HepG2 (cell line): ENCODE measurements around the gene DRAP1. TPM values are rescaled to one million over a fixed set of nuclear protein-coding genes. Genes with fewer than 3 reads are reported as not detected.

Source experiments
- FLYWCH1 ChIP-seq: sonication (generic); formaldehyde crosslinking; IDR thresholded peaks from 2 replicates; pipeline ENCODE4 v1.8.1; 2023; ENCODE audit warnings: mild to moderate bottlenecking, missing genetic modification reagents
- FOXP4 ChIP-seq: sonication (generic); formaldehyde crosslinking; IDR thresholded peaks from 2 replicates; pipeline ENCODE4 v1.4.0; 2020; ENCODE audit warnings: missing genetic modification reagents
- HIC2 ChIP-seq: sonication (generic); formaldehyde crosslinking; IDR thresholded peaks from 2 replicates; pipeline ENCODE4 v1.9.0; 2022; ENCODE audit warnings: low read depth, missing genetic modification reagents
- IRF9 ChIP-seq: sonication (generic); formaldehyde crosslinking; IDR thresholded peaks from 2 replicates; pipeline ENCODE4 v1.8.0; 2022; ENCODE audit warnings: missing genetic modification reagents, mild to moderate bottlenecking, borderline replicate concordance
- NR2F1 ChIP-seq, 2 experiments: fragments of 450-650 bp in 1 of 2; formaldehyde crosslinking in 1 of 2; IDR thresholded peaks; 2 replicates each; pipeline versions ENCODE4 v1.5.0 to v1.6.1; 2016 to 2020; ENCODE audit warnings: mild to moderate bottlenecking in 1 of 2, missing compliant biosample characterization in 1 of 2, missing genetic modification reagents in 1 of 2, moderate library complexity in 1 of 2
- ZFYVE20 ChIP-seq: sonication (generic); formaldehyde crosslinking; IDR thresholded peaks from 2 replicates; pipeline ENCODE4 v1.8.0; 2023; ENCODE audit warnings: low read depth, mild to moderate bottlenecking, moderate library complexity, missing genetic modification reagents, borderline replicate concordance
- ZKSCAN5 ChIP-seq: sonication (generic); formaldehyde crosslinking; IDR thresholded peaks from 2 replicates; pipeline ENCODE4 v1.5.1; 2020; ENCODE audit warnings: mild to moderate bottlenecking, missing genetic modification reagents
- ZNF3 ChIP-seq: IDR thresholded peaks from 2 replicates; pipeline ENCODE4 v1.7.0; 2017; ENCODE audit warnings: inconsistent platforms
- ZNF329 ChIP-seq: sonication (generic); formaldehyde crosslinking; IDR thresholded peaks from 2 replicates; pipeline ENCODE4 v1.9.0; 2021; ENCODE audit warnings: low read depth, mild to moderate bottlenecking, missing genetic modification reagents
- ZNF558 ChIP-seq: sonication (generic); formaldehyde crosslinking; IDR thresholded peaks from 2 replicates; pipeline ENCODE4 v1.9.0; 2022; ENCODE audit warnings: mild to moderate bottlenecking, missing genetic modification reagents, borderline replicate concordance
- ZNF570 ChIP-seq: sonication (generic); formaldehyde crosslinking; IDR thresholded peaks from 2 replicates; pipeline ENCODE4 v1.4.0; 2020; ENCODE audit warnings: mild to moderate bottlenecking, missing genetic modification reagents, borderline replicate concordance
- ZSCAN9 ChIP-seq: IDR thresholded peaks from 2 replicates; pipeline ENCODE4 v1.6.1; 2016; ENCODE audit warnings: borderline replicate concordance
- ZZZ3 ChIP-seq: sonication (generic); formaldehyde crosslinking; IDR thresholded peaks from 2 replicates; pipeline ENCODE4 v1.4.0; 2020; ENCODE audit warnings: missing genetic modification reagents, mild to moderate bottlenecking, borderline replicate concordance
- polyA plus RNA-seq, 8 experiments: library from polyadenylated mRNA; depleted of rRNA in 3 of 8; stranded (reverse) in 7 of 8; unstranded in 1 of 8; fragments of >200 nt; fragmentation: Illumina TruSeq in 4 of 8; extraction: Trizol in 4 of 8; gene quantifications; 2 replicates each; pipeline versions ENCODE4 v1.2.1 to v1.2.3, GENCODE V29; 2011 to 2016; ENCODE audit warnings: low read depth in 4 of 8, missing spikeins in 1 of 8, mixed read lengths in 1 of 8; ENCODE audit not compliant: insufficient read depth in 1 of 8
- total RNA-seq, 5 experiments: library from RNA; depleted of rRNA; stranded (reverse); fragments of >200 nt; fragmentation: Illumina TruSeq; extraction: Trizol; gene quantifications; 2 replicates each; pipeline ENCODE4 v1.2.3, GENCODE V29; 2016; ENCODE audit warnings: low read depth in 1 of 5
- TF ChIP-seq, protein P1 (sequence below): IDR thresholded peaks from 2 replicates; pipeline ENCODE4 v1.6.1; 2012; ENCODE audit warnings: low read depth, low read length, improper control_type of control experiment
- TF ChIP-seq, protein P2 (sequence below): IDR thresholded peaks from 2 replicates; pipeline ENCODE4 v1.6.1; 2012; ENCODE audit warnings: inconsistent platforms
- TF ChIP-seq, protein P3 (sequence below), 2 experiments: sonication (generic) in 1 of 2; formaldehyde crosslinking in 1 of 2; IDR thresholded peaks; 2 replicates each; pipeline versions ENCODE4 v1.4.0 to v1.6.1; 2018 to 2020; ENCODE audit warnings: missing genetic modification reagents in 2 of 2, borderline replicate concordance in 1 of 2, low read depth in 1 of 2, mild to moderate bottlenecking in 1 of 2, missing biosample characterization in 1 of 2
- TF ChIP-seq, protein P4 (sequence below): sonication (generic); formaldehyde crosslinking; IDR thresholded peaks from 2 replicates; pipeline ENCODE4 v1.4.0; 2020; ENCODE audit warnings: missing genetic modification reagents

Gene DRAP1
- total and polyA plus RNA-seq, 2 of the 13 experiments (the other 11 are each of a cell fraction or from before 2014, with no cell fraction given): 46.8 to 52.3 TPM

GRCh38 chr11:65884716-65885092 is 34.5 kb upstream of the DRAP1 start (continued):
- TF ChIP-seq, protein P1, sequence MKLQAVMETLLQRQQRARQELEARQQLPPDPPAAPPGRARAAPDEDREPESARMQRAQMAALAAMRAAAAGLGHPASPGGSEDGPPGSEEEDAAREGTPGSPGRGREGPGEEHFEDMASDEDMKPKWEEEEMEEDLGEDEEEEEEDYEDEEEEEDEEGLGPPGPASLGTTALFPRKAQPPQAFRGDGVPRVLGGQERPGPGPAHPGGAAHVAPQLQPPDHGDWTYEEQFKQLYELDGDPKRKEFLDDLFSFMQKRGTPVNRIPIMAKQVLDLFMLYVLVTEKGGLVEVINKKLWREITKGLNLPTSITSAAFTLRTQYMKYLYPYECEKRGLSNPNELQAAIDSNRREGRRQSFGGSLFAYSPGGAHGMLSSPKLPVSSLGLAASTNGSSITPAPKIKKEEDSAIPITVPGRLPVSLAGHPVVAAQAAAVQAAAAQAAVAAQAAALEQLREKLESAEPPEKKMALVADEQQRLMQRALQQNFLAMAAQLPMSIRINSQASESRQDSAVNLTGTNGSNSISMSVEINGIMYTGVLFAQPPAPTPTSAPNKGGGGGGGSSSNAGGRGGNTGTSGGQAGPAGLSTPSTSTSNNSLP: no peak
- TF ChIP-seq ZZZ3 (CRISPR knock-in tag) (no peak), FOXP4 (CRISPR knock-in tag) (no peak), FLYWCH1 (CRISPR knock-in tag) (no peak), ZNF558 (CRISPR knock-in tag) (no peak), ZKSCAN5 (CRISPR knock-in tag) (no peak), HIC2 (peak; percentile 83), ZSCAN9 (CRISPR knock-in tag) (no peak), ZNF3 (no peak), IRF9 (CRISPR knock-in tag) (no peak), NR2F1 (CRISPR knock-in tag; IDR thresholded peaks at IDR 0.05) (peak in 1 of 2 experiments; percentile 30; a peak in 1 of 4 replicates), ZFYVE20 (CRISPR knock-in tag) (no peak), ZNF570 (no peak), ZNF329 (CRISPR knock-in tag) (no peak)
- TF ChIP-seq, protein P2, sequence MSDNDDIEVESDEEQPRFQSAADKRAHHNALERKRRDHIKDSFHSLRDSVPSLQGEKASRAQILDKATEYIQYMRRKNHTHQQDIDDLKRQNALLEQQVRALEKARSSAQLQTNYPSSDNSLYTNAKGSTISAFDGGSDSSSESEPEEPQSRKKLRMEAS: peak; percentile 44; the same call in 1 of the 2 replicates
- TF ChIP-seq, protein P3, sequence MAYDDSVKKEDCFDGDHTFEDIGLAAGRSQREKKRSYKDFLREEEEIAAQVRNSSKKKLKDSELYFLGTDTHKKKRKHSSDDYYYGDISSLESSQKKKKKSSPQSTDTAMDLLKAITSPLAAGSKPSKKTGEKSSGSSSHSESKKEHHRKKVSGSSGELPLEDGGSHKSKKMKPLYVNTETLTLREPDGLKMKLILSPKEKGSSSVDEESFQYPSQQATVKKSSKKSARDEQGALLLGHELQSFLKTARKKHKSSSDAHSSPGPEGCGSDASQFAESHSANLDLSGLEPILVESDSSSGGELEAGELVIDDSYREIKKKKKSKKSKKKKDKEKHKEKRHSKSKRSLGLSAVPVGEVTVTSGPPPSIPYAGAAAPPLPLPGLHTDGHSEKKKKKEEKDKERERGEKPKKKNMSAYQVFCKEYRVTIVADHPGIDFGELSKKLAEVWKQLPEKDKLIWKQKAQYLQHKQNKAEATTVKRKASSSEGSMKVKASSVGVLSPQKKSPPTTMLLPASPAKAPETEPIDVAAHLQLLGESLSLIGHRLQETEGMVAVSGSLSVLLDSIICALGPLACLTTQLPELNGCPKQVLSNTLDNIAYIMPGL (CRISPR knock-in tag; IDR thresholded peaks at IDR 0.05; ENCODE audit: borderline replicate concordance in 1 of 2, low read depth in 1 of 2): peak; percentile 85 to 90; a peak in 3 of 4 replicates
- TF ChIP-seq, protein P4, sequence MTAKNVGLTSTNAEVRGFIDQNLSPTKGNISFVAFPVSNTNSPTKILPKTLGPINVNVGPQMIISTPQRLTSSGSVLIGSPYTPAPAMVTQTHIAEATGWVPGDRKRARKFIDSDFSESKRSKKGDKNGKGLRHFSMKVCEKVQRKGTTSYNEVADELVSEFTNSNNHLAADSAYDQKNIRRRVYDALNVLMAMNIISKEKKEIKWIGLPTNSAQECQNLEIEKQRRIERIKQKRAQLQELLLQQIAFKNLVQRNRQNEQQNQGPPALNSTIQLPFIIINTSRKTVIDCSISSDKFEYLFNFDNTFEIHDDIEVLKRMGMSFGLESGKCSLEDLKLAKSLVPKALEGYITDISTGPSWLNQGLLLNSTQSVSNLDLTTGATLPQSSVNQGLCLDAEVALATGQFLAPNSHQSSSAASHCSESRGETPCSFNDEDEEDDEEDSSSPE (CRISPR knock-in tag): no peak
